LNCaP clone FGC (cell line): ENCODE results near the gene NRCAM.
A peak's percentile ranks its signal among the peaks of the same experiment; 100 is the strongest.
"Not testable (repeated sequence)": the region's sequence is repeated elsewhere in the genome, so short reads cannot be mapped to it uniquely, and the experiment has no call there.

Experiments used
- DNase-seq: peaks from one replicate; pipeline ENCODE4 v3.0.0-alpha.2; 2011; ENCODE audit warnings: low read depth
- H3K4me3 ChIP-seq: 2 replicates; pipeline ENCODE4 v1.5.1; 2011; ENCODE audit warnings: mild to moderate bottlenecking, low read depth, low read length, control low read depth
- TF ChIP-seq, protein P1 (sequence below): IDR thresholded peaks from 2 replicates; pipeline ENCODE4 v1.5.1; 2012; ENCODE audit warnings: mild to moderate bottlenecking; ENCODE audit not compliant: control insufficient read depth, insufficient read depth; ENCODE audit errors: extremely low read depth

NRCAM gene

DNA sequence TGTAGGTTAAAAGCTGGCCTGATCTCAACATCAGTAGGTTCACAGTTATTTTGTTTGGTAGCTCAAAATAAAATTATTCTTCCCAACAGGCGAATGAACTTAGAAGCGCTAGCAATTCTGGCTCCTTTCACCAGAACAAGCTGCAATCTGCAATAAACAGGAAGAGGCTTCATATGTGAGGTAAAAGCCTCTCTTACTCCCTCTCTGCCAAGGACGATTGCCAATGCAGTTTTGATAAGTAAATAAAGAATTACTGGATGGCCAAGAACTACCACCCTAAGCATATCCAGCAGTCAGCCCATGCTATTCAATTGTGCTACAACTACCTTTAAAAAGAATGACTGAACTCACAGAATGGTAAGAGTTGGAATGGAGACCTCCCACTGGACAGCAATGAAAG is 176.1 kb downstream of the NRCAM start:
- TF ChIP-seq, protein P1, sequence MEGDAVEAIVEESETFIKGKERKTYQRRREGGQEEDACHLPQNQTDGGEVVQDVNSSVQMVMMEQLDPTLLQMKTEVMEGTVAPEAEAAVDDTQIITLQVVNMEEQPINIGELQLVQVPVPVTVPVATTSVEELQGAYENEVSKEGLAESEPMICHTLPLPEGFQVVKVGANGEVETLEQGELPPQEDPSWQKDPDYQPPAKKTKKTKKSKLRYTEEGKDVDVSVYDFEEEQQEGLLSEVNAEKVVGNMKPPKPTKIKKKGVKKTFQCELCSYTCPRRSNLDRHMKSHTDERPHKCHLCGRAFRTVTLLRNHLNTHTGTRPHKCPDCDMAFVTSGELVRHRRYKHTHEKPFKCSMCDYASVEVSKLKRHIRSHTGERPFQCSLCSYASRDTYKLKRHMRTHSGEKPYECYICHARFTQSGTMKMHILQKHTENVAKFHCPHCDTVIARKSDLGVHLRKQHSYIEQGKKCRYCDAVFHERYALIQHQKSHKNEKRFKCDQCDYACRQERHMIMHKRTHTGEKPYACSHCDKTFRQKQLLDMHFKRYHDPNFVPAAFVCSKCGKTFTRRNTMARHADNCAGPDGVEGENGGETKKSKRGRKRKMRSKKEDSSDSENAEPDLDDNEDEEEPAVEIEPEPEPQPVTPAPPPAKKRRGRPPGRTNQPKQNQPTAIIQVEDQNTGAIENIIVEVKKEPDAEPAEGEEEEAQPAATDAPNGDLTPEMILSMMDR: no peak
- no peak overlapping the region for H3K4me3 ChIP-seq
- DNase-seq: peak; percentile 88

DNA sequence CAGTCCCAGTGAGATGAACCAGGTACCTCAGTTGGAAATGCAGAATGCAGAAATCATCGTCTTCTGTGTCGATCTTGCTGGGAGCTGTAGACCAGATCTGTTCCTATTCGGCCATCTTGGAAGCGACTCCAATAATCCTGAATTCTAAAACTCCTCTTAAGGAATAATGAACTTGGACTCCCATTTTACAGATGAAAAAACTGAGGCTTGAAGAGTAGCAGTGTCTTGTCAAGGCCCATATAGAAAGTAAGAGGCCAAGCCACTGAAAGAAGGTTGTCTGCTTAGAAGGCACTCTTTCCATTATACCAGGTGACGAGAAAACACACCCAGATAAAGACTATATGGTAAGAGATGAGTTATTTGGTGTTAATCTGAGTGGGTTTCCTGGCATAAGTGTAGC is 177.5 kb downstream of the NRCAM start:
- H3K4me3 ChIP-seq: no peak overlapping the region
- no peak for DNase-seq
- TF ChIP-seq, protein P1: no peak

DNA sequence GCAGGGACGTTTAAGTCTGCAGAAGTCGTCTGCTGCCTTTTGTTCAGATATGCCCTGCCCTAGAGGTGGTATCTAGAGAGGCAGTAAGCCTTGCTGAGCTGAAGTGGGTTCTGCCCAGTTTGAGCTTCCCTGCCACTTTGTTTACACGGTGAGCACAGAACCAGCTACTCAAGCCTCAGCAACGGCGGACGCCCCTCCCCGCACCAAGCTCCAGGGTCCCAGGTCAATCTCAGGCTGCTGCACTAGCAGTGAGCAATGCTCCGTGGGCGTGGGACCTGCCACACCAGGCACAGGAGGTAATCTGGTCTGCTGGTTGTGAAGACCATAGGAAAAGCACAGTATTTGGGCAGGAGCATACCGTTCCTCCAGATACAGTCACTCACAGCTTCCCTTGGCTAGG is 178.0 kb downstream of the NRCAM start:
- TF ChIP-seq, protein P1: no peak
- DNase-seq: no peak
- H3K4me3 ChIP-seq: no peak overlapping the region

DNA sequence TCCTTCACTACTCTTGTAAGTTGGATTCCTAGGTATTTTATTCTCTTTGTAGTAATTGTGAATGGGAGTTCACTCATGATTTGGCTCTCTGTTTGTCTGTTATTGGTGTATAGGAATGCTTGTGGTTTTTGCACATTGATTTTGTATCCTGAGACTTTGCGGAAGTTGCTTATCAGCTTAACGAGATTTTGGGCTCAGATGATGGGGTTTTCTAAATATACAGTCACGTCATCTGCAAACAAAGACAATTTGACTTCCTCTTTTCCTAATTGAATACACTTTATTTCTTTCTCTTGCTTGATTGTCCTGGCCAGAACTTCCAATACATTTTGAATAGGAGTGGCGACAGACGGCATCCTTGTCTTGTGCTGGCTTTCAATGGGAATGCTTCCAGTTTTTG is 181.8 kb downstream of the NRCAM start:
- not testable (repeated sequence) for DNase-seq, H3K4me3 ChIP-seq

DNA sequence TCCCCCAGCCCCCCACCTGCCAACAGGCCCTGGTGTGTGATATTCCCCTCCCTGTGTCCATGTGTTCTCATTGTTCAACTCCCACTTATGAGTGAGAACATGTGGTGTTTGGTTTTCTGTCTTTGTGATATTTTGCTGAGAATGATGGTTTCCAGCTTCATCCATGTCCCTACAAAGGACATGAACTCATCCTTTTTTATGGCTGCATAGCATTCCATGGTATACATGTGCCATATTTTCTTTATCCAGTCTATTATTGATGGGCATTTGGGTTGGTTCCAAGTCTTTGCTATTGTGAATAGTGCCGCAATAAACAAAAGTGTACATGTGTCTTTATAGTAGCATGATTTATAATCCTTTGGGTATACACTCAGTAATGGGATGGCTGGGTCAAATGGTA is 183.3 kb downstream of the NRCAM start:
- H3K4me3 ChIP-seq, DNase-seq: not testable (repeated sequence)

DNA sequence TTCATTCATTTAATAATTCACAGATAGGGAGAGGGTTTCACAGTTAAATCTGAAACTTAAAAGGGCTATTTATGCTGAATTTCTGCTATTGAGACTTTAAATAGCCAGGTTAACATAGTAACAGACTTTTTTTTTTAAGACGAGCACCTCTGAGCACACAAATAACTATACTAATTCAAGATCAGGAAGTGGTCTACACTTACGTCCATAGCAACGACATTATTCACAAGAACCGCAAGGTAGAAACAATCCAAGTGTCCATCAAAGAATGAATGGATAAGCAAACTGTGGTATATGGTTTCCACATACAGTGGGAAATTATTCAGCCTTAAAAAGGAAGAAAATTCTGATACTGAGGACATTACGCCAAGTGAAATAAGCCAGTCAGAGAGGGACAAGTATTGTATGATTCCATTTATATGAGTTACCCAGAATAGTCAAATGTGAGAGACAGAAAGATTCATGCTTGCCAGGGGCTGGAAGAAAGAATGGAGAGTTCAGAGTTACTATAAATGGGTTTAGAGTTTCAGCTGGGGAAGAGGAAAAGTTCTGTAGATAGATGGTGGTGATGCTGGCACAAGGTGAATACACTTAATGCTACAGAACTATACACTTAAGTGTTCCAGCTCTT is 185.7 kb downstream of the NRCAM start:
- no peak for DNase-seq
- TF ChIP-seq, protein P1: no peak
- H3K4me3 ChIP-seq: no peak overlapping the region

DNA sequence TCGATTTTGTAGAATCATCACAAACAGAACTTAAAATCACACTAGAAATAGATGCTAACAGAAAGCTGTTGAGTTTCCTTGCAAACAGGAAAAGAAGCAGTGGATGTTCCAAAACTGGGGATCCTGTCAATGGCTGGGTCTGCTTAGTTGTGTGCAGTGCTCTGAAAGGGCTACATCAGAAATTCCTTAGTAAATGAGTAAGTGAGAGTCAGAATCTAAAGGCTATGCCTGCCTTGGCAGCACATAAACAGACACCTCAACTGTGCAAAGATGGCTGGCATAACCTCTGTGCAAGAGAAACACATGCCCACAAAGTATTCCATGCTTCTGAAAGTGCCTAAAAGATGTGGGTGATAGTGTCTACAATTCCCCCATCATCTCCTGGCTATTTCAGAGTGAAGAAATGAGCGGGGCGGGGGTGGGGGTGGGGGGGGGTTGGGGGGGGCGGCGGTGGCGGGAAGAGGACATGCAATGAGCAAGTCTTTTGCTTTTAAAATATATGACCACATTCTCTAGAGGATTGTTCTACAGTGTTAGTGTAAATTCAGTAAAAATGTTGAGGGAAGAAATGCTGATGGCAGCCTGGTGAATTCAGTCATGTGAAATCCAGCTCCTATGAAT is 187.9 kb downstream of the NRCAM start:
- TF ChIP-seq, protein P1: no peak
- H3K4me3 ChIP-seq: no peak overlapping the region
- no peak for DNase-seq

DNA sequence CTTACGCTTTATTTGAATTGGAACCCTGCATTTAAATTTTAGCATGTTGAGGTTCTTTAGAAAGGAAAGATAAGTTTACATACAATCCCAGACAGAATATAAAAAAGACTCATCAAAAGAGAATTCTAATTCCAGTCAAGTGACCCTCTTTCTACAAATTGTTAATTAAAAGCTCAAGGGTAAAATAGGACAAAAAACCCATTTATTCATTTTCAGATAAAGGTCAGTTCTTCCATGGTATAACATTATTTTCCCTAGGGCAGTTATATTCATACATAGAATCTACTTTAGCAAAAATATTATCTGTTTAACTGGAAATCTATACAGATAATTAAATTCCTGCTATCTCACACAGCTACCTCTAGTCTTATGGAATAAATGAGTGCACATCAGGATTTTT is 188.6 kb downstream of the NRCAM start:
- TF ChIP-seq, protein P1: no peak
- no peak for DNase-seq
- no peak overlapping the region for H3K4me3 ChIP-seq
